B cell (primary cell): Measurements from ENCODE around the gene IL17RE. TPM values are rescaled to one million over a fixed set of nuclear protein-coding genes. Genes with fewer than 3 reads are reported as not detected.

Source experiments
- ATAC-seq: fragments of 200-7000 bp; cut with Tn5 transposase; one replicate; pipeline ENCODE4 v1.10.0; 2021; ENCODE audit warnings: low read depth, mild to moderate bottlenecking, moderate number of reproducible peaks, moderate library complexity
- CTCF ChIA-PET: fragments of 350-600 bp; sonication (Branson Sonifier 250); formaldehyde crosslinking; loops from one replicate; lab custom pipeline; 2021; ENCODE audit warnings: antibody characterized with exemption, inconsistent platforms; lab: Charles Lee
- POLR2A ChIA-PET: fragments of 350-600 bp; sonication (Branson Sonifier 250); formaldehyde crosslinking; loops from one replicate; lab custom pipeline; 2021; ENCODE audit warnings: antibody characterized with exemption; lab: Charles Lee
- DNase-seq: peaks from one replicate; pipeline ENCODE4 v3.0.0; 2013
- H2AFZ ChIP-seq: 2 replicates; pipeline ENCODE4 v1.6.1; 2012; ENCODE audit warnings: mild to moderate bottlenecking, low read depth, low read length; ENCODE audit not compliant: insufficient read depth, poor library complexity, severe bottlenecking
- H3K27ac ChIP-seq, 2 donors: 1 replicate in 1 of 2; 2 replicates in 1 of 2; pipeline ENCODE4 v1.5.1; 2012 to 2013; ENCODE audit warnings: low read length in 2 of 2, mild to moderate bottlenecking in 2 of 2, moderate library complexity in 1 of 2
- H3K27me3 ChIP-seq, 4 experiments: fragments of 200-600 bp in 1 of 4; sonication (generic) in 1 of 4; replicated peaks in 1 of 4; 1 replicate in 2 of 4; 2 replicates in 2 of 4; pipeline versions ENCODE4 v1.6.1 to v1.7.0; 2013 to 2016; ENCODE audit warnings: low read length in 3 of 4, mild to moderate bottlenecking in 2 of 4, mixed read lengths in 1 of 4, moderate library complexity in 1 of 4; ENCODE audit not compliant: insufficient read depth in 4 of 4, control insufficient read depth in 3 of 4; ENCODE audit errors: control extremely low read depth in 1 of 4
- H3K36me3 ChIP-seq, 2 experiments: replicated peaks in 1 of 2; 1 replicate in 1 of 2; 2 replicates in 1 of 2; pipeline versions ENCODE4 v1.6.1 to v1.7.1; 2013; ENCODE audit warnings: low read length in 1 of 2; ENCODE audit not compliant: insufficient read depth in 2 of 2, control insufficient read depth in 1 of 2; ENCODE audit errors: control extremely low read depth in 1 of 2, extremely low read depth in 1 of 2
- H3K4me1 ChIP-seq, 2 donors: fragments of 200-600 bp in 1 of 2; sonication (generic) in 1 of 2; 1 replicate in 1 of 2; 2 replicates in 1 of 2; pipeline versions ENCODE4 v1.5.1 to v1.6.1; 2013 to 2017; ENCODE audit warnings: low read length in 2 of 2; ENCODE audit not compliant: control insufficient read depth in 2 of 2, insufficient read depth in 2 of 2
- H3K4me2 ChIP-seq: replicated peaks from 2 replicates; pipeline ENCODE3; 2012; ENCODE audit warnings: mild to moderate bottlenecking, low read depth, low read length; ENCODE audit not compliant: poor library complexity, severe bottlenecking
- H3K4me3 ChIP-seq, 5 experiments: fragments of 200-600 bp in 1 of 5; sonication (generic) in 1 of 5; 1 replicate in 3 of 5; 2 replicates in 2 of 5; pipeline versions ENCODE4 v1.5.1 to v1.7.0; 2011 to 2016; ENCODE audit warnings: low read length in 4 of 5, mild to moderate bottlenecking in 4 of 5, low read depth in 2 of 5, control low read depth in 1 of 5, moderate library complexity in 1 of 5; ENCODE audit not compliant: insufficient read depth in 1 of 5; ENCODE audit errors: control extremely low read depth in 1 of 5, extremely low read depth in 1 of 5
- H3K79me2 ChIP-seq: fragments of 200-600 bp; sonication (generic); one replicate; pipeline ENCODE4 v1.6.0; 2016; ENCODE audit warnings: low read length; ENCODE audit not compliant: control insufficient read depth, insufficient read depth
- H3K9ac ChIP-seq: fragments of 200-600 bp; sonication (generic); 2 replicates; pipeline ENCODE4 v1.6.1; 2017; ENCODE audit warnings: mild to moderate bottlenecking, low read length, moderate library complexity
- H3K9me3 ChIP-seq, 3 donors: one replicate each; pipeline versions ENCODE4 v1.6.1 to v1.7.1; 2013; ENCODE audit warnings: low read length in 2 of 3; ENCODE audit not compliant: control insufficient read depth in 2 of 3, insufficient read depth in 1 of 3; ENCODE audit errors: control extremely low read depth in 1 of 3
- H4K20me1 ChIP-seq: 2 replicates; pipeline ENCODE4 v1.6.0; 2012; ENCODE audit warnings: mild to moderate bottlenecking, low read length; ENCODE audit not compliant: insufficient read depth, control insufficient read depth, poor library complexity, severe bottlenecking
- H3K27ac Mint-ChIP-seq: one replicate; pipeline ENCODE4 v1.8.0; 2021; ENCODE audit warnings: mixed read lengths
- H3K27me3 Mint-ChIP-seq: one replicate; pipeline ENCODE4 v1.8.0; 2021; ENCODE audit warnings: mixed read lengths
- H3K4me1 Mint-ChIP-seq: one replicate; pipeline ENCODE4 v1.8.0; 2021; ENCODE audit warnings: mixed read lengths
- H3K4me3 Mint-ChIP-seq: one replicate; pipeline ENCODE4 v1.8.0; 2021; ENCODE audit warnings: mixed read lengths
- H3K9me3 Mint-ChIP-seq: one replicate; pipeline ENCODE4 v1.8.0; 2022; ENCODE audit warnings: mixed read lengths; ENCODE audit not compliant: insufficient read depth
- CTCF ChIP-seq: fragments of 200-600 bp; IDR thresholded peaks from one replicate; pipeline ENCODE4 v1.8.0; 2022; ENCODE audit warnings: antibody characterized with exemption, mild to moderate bottlenecking
- EZH2 ChIP-seq: IDR thresholded peaks from 2 replicates; pipeline ENCODE4 v1.6.1; 2012; ENCODE audit warnings: borderline replicate concordance, low read depth, mild to moderate bottlenecking, moderate library complexity, low read length; ENCODE audit not compliant: insufficient read depth, poor library complexity, severe bottlenecking
- WGBS: methylation state at CpG from one replicate; pipeline ENCODE4 v1.1.5; 2013; ENCODE audit warnings: missing lambda C conversion rate; ENCODE audit not compliant: insufficient coverage; 5-methylcytosine and 5-hydroxymethylcytosine counted together
- intact Hi-C: fragments of 100-400 bp; cut with micrococcal nuclease; formaldehyde crosslinking; loops from one replicate; pipeline ENCODE4 v1.10.0; 2022
- polyA plus RNA-seq: library from polyadenylated mRNA; depleted of rRNA; stranded (reverse); fragments of >200 nt; gene quantifications from 2 replicates; pipeline ENCODE4 v1.2.3, GENCODE V29; 2012
- total RNA-seq, 2 donors: library from RNA; stranded (reverse); fragments of 120-200 nt in 1 of 2; gene quantifications; 1 replicate in 1 of 2; 2 replicates in 1 of 2; pipeline versions ENCODE4 v1.2.3 to v1.2.4, GENCODE V29; 2013 to 2022

Gene IL17RE
- total and polyA plus RNA-seq, 2 donors (not counting 1 experiment from before 2014, with no cell fraction given): 0.37 TPM; not detected in 1

GRCh38 chr3:9855594-9855993 lies 47.1 kb upstream of the IL17RE start:
- H3K4me2 ChIP-seq: no peak overlapping the region
- ATAC-seq: no peak
- H3K9ac ChIP-seq: no peak overlapping the region
- H3K4me1 ChIP-seq: no peaks in the 10 kb centered on the region
- no peaks in the 10 kb centered on the region for H3K36me3 ChIP-seq
- H4K20me1 ChIP-seq: no peaks in the 10 kb centered on the region
- H3K27me3 ChIP-seq: no peaks in the 10 kb centered on the region
- ChIA-PET CTCF (no interaction called here), POLR2A (no interaction called here)
- intact Hi-C loops: no loop called here
- Mint-ChIP-seq H3K27me3 (peaks cover 15% of the 10 kb centered on the region), H3K9me3 (no peaks in the 10 kb centered on the region), H3K4me1 (no peaks in the 10 kb centered on the region), H3K27ac (no peak overlapping the region), H3K4me3 (no peak overlapping the region)
- no peaks in the 10 kb centered on the region for H3K9me3 ChIP-seq
- WGBS: 100% methylated on average over 3 of the region's 3 CpGs
- H3K79me2 ChIP-seq: no peaks in the 10 kb centered on the region
- no peak overlapping the region for H3K27ac ChIP-seq
- H2AFZ ChIP-seq: no peak overlapping the region
- DNase-seq: no peak
- no peak overlapping the region for H3K4me3 ChIP-seq
- TF ChIP-seq EZH2 (no peak), CTCF (no peak)

DNA sequence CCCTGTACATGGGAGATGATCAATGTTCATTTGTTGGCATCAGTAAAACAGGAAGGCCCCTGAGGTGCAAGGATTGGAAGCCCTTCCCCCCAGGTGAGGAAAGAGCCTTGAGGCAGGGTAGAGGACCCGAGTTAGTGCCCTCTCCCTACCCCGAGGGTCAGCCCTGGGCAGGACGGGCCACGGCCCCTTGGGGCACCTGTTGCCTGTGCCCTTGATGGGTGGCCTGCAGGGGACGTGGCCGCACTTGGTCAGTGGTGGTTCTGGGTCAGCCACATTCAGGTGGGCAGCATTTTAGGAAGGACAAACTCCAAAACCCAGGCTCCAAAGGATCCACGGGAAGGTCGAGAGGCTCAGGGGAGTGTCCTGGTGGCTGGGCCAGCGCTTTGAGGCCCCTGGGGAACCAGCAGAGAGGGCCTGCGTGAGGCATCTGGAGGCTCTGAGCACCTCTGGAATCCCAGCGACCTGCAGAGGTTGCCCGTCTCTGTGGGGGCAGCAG lies 43.1 kb upstream of the IL17RE start:
- CTCF ChIA-PET: no interaction called here
- Mint-ChIP-seq H3K27me3 (peaks cover 7% of the 10 kb centered on the region), H3K9me3 (no peaks in the 10 kb centered on the region), H3K4me1 (no peaks in the 10 kb centered on the region), H3K4me3 (no peak overlapping the region), H3K27ac (no peak overlapping the region)
- no peaks in the 10 kb centered on the region for H3K9me3 ChIP-seq
- 90% methylated on average over 12 of the region's 12 CpGs for WGBS
- no peak overlapping the region for H3K4me3 ChIP-seq
- H3K27ac ChIP-seq: no peak overlapping the region
- ATAC-seq (no peak), DNase-seq (no peak)
- H3K4me1 ChIP-seq: peaks cover 6 to 8% of the 10 kb centered on the region in 2 donors
- no peaks in the 10 kb centered on the region for H3K79me2 ChIP-seq
- no peaks in the 10 kb centered on the region for H4K20me1 ChIP-seq
- no peak overlapping the region for H3K4me2 ChIP-seq
- TF ChIP-seq CTCF: no peak
- no peak for TF ChIP-seq EZH2
- no peak overlapping the region for H3K9ac ChIP-seq
- H3K27me3 ChIP-seq: peaks cover 0 to 22% (median 6%) of the 10 kb centered on the region in 4 experiments
- intact Hi-C loops: no loop called here
- H2AFZ ChIP-seq: no peak overlapping the region
- POLR2A ChIA-PET: no interaction called here
- no peaks in the 10 kb centered on the region for H3K36me3 ChIP-seq
